DMS153 treated with DMSO at 0.1 percent for 48 hours (cell line): ENCODE data around the gene HAO2.
A peak's percentile ranks its signal among the peaks of the same experiment; 100 is the strongest.
"Not testable (repeated sequence)": the region's sequence is repeated elsewhere in the genome, so short reads cannot be mapped to it uniquely, and the experiment has no call there.

Source experiments
- DNase-seq: peaks from one replicate; lab custom pipeline; 2025; ENCODE audit not compliant: unreplicated experiment; lab: John Stamatoyannopoulos, UW

Gene HAO2

GRCh38 chr1:119368554-119368953 is at the start of gene HAO2:
HAO2 (plus strand) TSS chr1:119368785; CDS start chr1:119381086, 12,301 bp downstream.
- no peak for DNase-seq

DNA sequence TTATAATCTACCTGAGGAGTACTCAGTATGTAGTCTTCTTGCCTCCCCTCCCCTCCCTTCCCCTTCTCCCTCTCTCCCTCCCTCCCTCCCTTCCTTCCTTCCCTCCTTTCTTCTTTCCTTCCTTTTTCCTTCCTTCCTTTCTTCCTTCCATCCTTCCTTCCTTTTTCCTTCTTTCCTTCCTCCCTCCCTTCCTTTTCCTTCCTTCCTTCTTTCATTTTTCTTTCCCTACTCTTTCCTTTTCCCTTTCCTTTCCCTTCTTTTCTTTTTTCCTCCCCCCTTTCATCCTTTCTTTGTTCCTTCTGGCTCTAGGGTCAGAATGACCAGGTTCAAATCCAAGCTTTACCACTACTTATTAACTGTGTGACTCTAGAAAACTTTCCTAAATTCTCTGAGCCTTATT is 48.5 kb upstream of the HAO2 start:
- DNase-seq: no peak

DNA sequence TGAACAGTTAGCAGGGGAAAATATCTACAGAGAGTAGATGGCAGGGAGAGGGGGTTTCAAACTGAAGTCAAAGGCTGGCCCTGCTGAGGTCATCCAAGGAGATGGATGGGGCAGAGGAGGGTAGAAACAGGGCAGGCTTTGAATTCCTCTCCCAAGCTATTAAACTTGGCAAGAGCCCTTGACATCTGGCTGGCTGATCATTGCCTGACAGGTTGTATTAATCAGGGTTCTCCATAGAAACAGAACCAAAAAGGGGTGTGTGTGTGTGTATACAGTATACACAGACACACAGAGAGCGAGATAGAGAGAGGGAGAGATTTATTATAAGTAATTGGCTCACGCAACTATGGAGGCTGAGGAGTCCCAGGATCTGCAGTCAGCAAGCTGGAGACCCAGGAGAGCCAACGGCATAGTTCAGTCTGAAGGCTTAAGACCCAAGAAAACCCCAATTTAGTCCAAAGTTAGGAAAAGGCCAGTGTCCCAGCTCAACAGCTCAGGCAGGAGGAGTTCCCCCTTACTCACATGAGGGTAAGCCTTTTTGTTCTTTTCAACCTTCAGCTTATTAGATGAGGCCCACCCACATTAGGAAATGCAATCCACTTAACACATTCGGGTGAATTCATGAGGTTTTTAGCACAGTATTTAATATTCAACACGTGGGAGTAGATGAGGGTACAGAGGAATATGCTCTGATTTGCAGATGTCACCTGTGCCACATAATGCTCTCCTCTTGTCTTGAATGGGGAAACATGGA is 46.7 kb upstream of the HAO2 start:
- DNase-seq: no peak

DNA sequence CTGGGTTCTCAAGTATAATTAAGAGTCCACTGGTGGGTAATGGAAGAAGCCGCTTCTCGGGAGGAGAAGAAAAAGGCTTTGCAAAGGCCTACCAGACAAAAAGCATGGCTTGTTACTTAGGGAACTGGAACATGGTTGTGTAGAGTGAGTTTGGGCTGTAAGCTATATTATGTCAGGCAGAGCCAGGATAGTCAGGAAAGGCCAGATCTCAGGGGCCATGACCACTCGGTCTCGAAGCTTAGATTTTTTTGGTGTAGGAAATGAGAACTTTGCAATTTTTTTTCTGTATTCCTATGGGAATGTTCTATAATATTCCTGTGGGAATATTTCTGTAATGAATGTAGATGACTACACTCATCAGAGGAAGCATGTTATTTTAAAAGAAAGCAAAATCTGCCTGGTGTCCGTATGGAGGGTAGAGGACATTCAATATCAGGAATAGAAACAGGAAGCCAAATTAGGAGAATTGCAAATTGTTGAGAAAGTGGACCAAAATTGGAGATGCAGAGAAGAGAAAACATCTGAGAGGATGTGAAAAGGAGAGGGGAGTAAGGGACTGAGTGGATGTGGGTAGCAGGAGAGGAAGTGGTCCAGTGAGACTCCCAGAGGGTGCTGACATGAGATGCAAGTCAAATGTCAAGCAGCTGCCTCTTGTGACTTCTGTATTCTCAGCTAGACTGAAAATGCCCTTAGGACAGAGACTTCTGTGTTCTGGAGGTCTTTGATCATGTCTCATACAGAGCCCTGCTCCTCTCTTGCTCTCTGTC is 45.2 kb upstream of the HAO2 start:
- no peak for DNase-seq

- no peak for DNase-seq
Observed at GRCh38 chr1:119324198-119324597, 44.4 kb upstream of the HAO2 start.

GRCh38 chr1:119326251-119326650 is 42.3 kb upstream of the HAO2 start:
- DNase-seq: no peak

DNA sequence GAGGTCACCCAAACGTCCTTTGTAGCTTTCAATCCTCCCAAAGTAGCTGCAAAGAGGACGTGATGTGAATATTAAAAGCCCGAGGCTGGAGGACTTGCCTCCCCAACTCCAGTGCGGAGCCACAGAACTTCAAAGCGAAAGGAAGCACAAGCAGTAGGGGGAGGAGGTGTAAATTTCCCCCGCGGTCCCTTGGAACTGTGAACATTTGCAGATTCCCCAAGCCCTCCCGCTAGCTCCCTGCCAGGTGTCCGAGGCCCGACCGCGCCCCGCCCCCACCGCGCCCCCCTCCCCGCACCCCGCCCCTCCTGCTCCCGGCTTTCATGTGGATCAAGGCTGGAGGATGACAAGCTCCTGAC is 41.5 kb upstream of the HAO2 start:
- DNase-seq: no peak

- DNase-seq: peak; percentile 48
Observed at GRCh38 chr1:119327450-119328155, 41.0 kb upstream of the HAO2 start.

DNA sequence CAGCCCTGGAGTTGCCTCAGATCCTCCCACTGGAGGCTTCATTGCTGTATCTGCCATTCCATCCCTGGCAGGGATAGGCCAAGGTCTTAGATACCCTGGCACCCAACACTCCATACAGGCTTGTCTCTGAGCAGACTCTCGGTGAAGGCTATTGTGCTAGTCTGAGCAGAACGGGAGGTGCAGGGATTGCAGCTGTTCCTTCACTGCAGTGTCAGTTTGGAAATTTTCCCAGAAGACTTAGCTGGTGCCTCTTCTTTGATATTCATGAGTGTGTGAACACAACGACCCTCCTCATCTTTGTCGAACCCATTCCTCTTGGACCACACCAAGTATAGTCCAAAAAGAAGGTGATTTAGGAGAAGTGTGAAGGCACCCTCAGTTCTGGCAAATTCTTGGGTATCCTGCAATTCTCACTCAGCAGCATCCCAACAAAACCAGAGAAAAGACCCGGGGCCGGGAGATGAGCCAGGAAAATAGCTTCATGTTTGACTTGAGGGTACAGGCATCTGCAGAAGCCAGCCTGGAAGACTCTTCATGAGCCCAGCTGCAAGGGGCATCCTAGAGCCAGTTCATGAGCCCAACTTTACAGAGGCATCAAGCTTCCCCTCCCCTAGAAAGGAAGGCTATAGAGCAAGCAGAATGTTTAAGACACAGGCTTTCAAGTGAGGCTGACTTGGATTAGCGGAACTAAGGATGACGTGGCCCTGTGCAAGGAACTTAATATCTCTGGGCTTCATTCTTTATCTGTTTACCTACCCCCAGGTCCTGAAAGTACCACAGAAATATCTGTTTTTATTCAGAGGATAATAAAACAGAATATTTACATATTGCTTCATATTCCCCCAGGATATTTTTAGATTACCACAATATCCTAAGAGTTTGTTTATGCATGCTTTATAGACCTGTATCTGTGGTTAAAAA is 38.8 kb upstream of the HAO2 start:
- DNase-seq: no peak

- no peak for DNase-seq
Observed at GRCh38 chr1:119330466-119331189, 38.0 kb upstream of the HAO2 start.

DNA sequence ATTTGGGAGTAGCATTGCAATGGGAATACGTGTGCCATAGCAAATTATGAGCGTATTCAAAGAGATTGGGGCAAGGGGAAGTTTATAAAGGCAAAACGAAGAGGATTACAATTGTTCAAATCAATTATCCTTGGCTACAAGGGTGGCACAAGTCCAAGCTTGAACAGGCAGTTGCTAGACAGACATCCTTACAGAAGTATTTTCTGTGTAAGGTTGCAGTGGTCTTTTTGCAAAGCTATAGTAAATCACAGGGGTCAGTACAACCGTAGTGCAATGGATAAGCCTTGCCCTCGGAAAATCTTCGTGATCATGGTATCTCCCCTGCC is 37.4 kb upstream of the HAO2 start:
- no peak for DNase-seq

DNA sequence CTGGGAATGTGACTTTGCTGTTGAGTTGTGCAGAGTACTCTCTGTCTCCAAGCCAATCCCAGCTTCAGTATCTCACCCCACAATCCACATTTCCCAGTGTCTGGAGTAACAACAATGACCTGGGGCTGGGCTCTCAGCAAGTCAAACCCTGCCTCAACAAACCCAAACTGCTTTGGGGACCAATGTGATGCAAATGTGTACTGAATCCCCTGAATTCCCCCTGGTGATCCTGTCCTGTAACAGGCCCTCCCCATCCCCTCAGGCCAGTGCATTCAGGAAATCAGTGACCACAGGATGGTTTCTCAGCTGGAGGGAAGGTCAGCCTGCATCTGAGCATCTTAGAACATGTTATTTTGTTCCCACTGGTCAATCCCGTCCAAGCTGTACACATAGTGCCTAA is 36.7 kb upstream of the HAO2 start:
- no peak for DNase-seq

GRCh38 chr1:119332622-119333021 is 36.0 kb upstream of the HAO2 start:
- no peak for DNase-seq

DNA sequence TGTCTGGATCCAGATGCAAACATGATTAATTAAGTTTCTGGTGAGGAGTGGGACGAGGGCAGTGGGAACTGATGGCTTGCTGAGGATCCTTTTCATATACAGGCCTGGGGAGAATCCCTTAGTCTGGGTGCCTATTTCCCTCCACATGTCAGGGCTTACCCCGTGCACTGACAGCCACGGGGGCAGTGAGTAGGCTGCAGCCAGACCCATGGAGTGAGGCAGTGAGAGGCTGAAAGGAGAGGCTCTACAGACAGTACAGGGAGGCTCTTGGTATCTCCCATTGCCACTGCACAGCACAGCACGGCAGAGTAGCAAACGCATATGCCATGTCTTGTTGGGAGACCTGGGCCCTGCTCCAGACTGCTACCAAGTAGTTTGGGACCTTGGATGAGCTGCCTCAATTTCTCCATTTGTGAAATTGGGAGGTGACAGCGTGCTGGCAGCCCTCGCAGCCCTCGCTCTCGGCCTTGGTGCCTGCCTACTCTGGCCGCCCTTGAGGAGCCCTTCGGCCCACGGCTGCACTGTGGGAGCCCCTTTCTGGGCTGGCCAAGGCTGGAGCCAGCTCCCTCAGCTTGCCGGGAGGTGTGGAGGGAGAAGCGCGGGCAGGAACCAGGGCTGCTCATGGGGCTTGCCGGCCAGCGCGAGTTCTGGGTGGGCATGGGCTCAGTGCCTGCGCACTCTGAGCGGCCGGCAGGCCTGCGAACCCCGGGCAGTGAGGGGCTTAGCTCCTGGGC is 35.3 kb upstream of the HAO2 start:
- DNase-seq: no peak

- DNase-seq: not testable (repeated sequence)
Observed at GRCh38 chr1:119333897-119334250, 34.7 kb upstream of the HAO2 start.

DNA sequence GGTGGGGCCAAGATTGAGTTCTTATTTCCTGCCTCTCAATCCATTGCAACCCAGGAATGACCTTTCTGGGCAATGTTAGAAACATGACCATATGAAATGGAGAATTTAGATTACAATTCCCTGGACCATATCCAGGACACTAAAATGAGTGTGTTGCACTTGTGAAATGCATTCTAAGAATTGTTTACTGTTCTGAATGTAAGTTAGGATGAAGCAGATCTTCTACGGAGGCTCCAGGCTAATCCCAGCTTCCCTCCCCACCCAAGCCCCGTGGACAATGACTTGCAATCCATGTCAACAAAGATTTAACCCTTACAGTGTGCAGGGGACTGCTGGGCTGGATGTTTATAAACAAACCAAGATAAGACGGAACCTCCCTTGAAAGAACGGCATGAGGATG is 31.7 kb upstream of the HAO2 start:
- no peak for DNase-seq

- DNase-seq: no peak
Observed at GRCh38 chr1:119338004-119338403, 30.6 kb upstream of the HAO2 start.

DNA sequence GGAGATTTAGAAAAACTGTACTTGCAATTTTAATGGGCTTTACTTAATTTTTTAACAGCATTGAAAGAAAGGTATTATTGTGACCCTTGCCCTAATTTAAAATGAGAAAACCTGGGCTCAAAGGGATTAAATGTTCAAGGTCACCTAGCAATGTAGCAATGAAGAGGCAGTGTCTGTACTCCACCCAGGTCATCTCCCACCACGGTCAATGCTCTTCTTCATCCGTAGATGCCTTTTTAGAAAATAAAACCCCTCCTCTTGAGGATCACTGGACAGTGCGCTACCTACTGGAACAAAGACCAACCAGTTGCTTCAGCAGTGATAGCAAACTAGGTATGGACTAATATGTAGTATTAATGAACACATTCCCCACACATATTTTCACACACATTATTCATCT is 29.8 kb upstream of the HAO2 start:
- no peak for DNase-seq

GRCh38 chr1:119340861-119341261 is 27.7 kb upstream of the HAO2 start:
- no peak for DNase-seq
